Measurements from ENCODE around the gene SLC27A3.

DNA sequence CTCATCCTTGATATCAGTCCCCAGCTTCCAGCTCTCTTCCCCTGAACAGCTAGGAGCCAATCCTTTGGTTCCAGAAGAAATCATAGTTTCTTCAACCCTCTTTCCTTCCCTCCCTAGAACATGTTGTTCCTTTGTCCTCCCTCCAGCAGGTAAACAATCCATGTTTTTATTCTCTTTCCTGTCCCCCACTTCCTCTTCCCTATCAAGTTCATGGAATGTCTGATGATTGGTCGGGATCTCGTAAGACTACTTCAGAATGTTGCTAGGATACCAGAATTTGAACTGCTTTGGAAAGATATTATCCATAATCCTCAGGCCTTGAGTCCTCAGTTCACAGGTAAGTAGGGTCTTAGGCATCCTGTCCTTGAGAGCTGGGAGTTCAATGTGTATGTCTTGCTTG is 23.1 kb upstream of the SLC27A3 start:
- TF ChIP-seq, protein P1, sequence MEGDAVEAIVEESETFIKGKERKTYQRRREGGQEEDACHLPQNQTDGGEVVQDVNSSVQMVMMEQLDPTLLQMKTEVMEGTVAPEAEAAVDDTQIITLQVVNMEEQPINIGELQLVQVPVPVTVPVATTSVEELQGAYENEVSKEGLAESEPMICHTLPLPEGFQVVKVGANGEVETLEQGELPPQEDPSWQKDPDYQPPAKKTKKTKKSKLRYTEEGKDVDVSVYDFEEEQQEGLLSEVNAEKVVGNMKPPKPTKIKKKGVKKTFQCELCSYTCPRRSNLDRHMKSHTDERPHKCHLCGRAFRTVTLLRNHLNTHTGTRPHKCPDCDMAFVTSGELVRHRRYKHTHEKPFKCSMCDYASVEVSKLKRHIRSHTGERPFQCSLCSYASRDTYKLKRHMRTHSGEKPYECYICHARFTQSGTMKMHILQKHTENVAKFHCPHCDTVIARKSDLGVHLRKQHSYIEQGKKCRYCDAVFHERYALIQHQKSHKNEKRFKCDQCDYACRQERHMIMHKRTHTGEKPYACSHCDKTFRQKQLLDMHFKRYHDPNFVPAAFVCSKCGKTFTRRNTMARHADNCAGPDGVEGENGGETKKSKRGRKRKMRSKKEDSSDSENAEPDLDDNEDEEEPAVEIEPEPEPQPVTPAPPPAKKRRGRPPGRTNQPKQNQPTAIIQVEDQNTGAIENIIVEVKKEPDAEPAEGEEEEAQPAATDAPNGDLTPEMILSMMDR (IDR thresholded peaks at IDR 0.05; ENCODE audit: low read depth, low read length), result no peak
- TF ChIP-seq POLR2A (IDR thresholded peaks at IDR 0.05; ENCODE audit: extremely low read depth, insufficient read length), result no peak
